ENCODE data around the gene DPP6.

The DPP6 gene

DNA sequence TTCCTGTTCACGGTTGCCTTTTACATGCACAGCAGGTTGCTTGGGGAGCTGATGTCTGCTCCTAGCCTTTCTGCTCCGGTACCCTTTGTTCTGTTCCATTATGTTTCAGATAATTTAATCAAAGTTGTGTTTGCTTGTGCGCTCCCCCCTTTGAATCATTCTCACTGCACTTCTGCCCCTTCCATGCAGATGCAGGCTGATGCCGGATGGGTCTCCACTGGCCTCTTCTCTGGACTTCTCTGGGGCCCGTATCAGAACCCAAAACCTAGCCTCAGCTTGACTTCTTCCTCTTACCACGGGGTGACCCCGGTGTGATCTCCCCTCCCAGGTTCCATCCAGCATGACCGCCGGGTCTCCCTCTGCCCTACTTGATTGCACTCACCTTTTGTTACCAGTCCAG is 272.0 kb downstream of the DPP6 start:
- Histone ChIP-seq H3K27me3 (ENCODE audit: control insufficient read depth in 1 of 2, insufficient read depth in 2 of 2, low read length in 2 of 2) (no peaks in the 10 kb centered on the region), H3K4me1 (ENCODE audit: control insufficient read depth in 1 of 2, insufficient read depth in 2 of 2, low read length in 2 of 2) (no peaks in the 10 kb centered on the region), H3K9ac (ENCODE audit: low read depth in 1 of 2, low read length in 2 of 2) (no peak overlapping the region), H3K27ac (ENCODE audit: low read depth, low read length) (no peak overlapping the region), H3K36me3 (ENCODE audit: control insufficient read depth in 1 of 2, insufficient read depth in 2 of 2, low read length in 2 of 2) (no peaks in the 10 kb centered on the region), H3K4me3 (ENCODE audit: low read depth in 1 of 2, low read length in 2 of 2) (no peak overlapping the region), H3K9me3 (ENCODE audit: control insufficient read depth in 1 of 2, low read length in 2 of 2) (peaks cover 7 to 13% of the 10 kb centered on the region in 2 donors)

DNA sequence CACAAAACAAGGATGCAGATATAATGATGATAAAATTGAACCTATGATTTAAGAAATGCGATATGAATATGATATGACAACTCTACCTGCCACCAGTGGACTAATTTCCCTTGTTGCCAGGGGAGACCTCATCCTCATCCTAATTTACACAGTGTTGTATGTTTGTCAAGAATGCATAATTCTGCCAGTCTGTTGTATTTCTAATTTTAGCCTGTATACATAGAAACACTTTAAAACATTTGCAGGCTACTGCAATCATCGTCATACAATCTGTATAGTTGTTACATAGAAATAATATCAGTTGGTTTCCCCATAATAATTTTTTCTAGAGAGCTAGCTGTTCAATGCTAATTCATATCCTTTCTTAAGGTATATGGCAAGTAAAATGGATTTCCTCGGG is 274.2 kb downstream of the DPP6 start:
- Histone ChIP-seq H3K4me3 (ENCODE audit: low read depth in 1 of 2, low read length in 2 of 2) (no peak overlapping the region), H3K4me1 (ENCODE audit: control insufficient read depth in 1 of 2, insufficient read depth in 2 of 2, low read length in 2 of 2) (no peaks in the 10 kb centered on the region), H3K27me3 (ENCODE audit: control insufficient read depth in 1 of 2, insufficient read depth in 2 of 2, low read length in 2 of 2) (no peaks in the 10 kb centered on the region), H3K36me3 (ENCODE audit: control insufficient read depth in 1 of 2, insufficient read depth in 2 of 2, low read length in 2 of 2) (no peaks in the 10 kb centered on the region), H3K27ac (ENCODE audit: low read depth, low read length) (no peak overlapping the region), H3K9me3 (ENCODE audit: control insufficient read depth in 1 of 2, low read length in 2 of 2) (peaks cover 7 to 16% of the 10 kb centered on the region in 2 donors), H3K9ac (ENCODE audit: low read depth in 1 of 2, low read length in 2 of 2) (no peak overlapping the region)

DNA sequence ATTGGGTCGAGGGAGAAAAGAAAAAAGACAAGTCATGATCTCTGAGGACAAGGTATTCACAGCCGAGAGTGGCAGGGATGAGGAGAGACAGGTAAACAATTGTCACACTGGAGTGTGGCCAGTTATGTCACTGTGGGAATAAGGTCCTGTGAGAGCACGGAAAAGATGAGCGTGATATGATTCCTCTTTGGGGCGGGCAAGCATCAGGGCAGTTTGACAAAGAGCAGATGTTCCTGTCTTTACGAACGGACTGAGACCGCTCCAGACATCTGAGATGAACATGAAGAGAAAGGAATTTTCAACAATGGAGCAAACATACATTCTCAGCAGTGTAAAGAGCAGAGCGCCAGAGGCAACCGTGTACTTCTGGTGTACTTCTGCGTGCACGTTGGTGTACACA is 278.1 kb downstream of the DPP6 start:
- Histone ChIP-seq H3K4me3 (ENCODE audit: low read depth in 1 of 2, low read length in 2 of 2) (no peak overlapping the region), H3K36me3 (ENCODE audit: control insufficient read depth in 1 of 2, insufficient read depth in 2 of 2, low read length in 2 of 2) (no peaks in the 10 kb centered on the region), H3K4me1 (ENCODE audit: control insufficient read depth in 1 of 2, insufficient read depth in 2 of 2, low read length in 2 of 2) (no peaks in the 10 kb centered on the region), H3K27ac (ENCODE audit: low read depth, low read length) (no peak overlapping the region), H3K27me3 (ENCODE audit: control insufficient read depth in 1 of 2, insufficient read depth in 2 of 2, low read length in 2 of 2) (no peaks in the 10 kb centered on the region), H3K9ac (ENCODE audit: low read depth in 1 of 2, low read length in 2 of 2) (no peak overlapping the region), H3K9me3 (ENCODE audit: control insufficient read depth in 1 of 2, low read length in 2 of 2) (peaks cover 7 to 16% of the 10 kb centered on the region in 2 donors)

DNA sequence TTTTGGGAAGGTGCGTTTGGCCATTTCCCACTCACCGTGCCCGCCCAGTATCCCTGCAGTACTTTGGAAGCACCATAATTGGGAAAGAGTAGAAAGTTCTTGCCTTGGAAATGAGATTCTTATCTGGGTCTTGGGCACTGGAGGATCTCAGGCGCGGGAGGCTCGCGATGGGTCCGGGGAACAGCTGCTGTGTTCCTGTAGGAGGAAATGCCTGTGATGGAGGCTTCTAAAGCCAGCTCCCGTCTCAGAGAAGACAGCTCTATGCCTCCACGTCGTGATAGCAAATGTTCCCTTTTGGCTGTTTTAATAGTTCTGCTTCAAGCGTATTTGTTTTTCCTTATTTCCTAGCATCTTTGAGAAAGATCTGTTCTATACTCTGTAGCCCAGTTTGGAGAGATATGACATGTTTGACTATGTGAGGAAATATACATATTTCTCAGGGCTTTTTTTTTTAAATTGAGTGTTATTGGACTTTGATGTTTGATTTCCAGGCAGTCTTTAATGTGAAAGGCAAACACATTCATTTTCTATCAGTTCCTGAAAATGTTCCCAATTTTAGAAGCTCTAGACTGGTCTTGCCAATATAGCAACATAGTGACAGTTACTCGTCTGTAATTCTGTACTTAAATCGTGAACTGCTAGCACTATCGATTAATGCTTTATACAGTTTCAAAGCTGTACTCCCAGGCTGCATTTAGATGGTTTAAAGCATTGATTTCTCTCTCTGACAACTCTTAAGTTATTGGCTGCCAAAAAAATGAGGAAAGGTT is 280.8 kb downstream of the DPP6 start:
- H3K27me3 ChIP-seq (ENCODE audit: control insufficient read depth in 1 of 2, insufficient read depth in 2 of 2, low read length in 2 of 2), result no peaks in the 10 kb centered on the region
- peaks cover 7 to 17% of the 10 kb centered on the region in 2 donors for H3K9me3 ChIP-seq (ENCODE audit: control insufficient read depth in 1 of 2, low read length in 2 of 2)
- H3K9ac ChIP-seq (ENCODE audit: low read depth in 1 of 2, low read length in 2 of 2), result no peak overlapping the region
- H3K4me3 ChIP-seq (ENCODE audit: low read depth in 1 of 2, low read length in 2 of 2), result no peak overlapping the region
- no peak overlapping the region for H3K27ac ChIP-seq (ENCODE audit: low read depth, low read length)
- no peaks in the 10 kb centered on the region for H3K36me3 ChIP-seq (ENCODE audit: control insufficient read depth in 1 of 2, insufficient read depth in 2 of 2, low read length in 2 of 2)
- H3K4me1 ChIP-seq (ENCODE audit: control insufficient read depth in 1 of 2, insufficient read depth in 2 of 2, low read length in 2 of 2), result no peaks in the 10 kb centered on the region

DNA sequence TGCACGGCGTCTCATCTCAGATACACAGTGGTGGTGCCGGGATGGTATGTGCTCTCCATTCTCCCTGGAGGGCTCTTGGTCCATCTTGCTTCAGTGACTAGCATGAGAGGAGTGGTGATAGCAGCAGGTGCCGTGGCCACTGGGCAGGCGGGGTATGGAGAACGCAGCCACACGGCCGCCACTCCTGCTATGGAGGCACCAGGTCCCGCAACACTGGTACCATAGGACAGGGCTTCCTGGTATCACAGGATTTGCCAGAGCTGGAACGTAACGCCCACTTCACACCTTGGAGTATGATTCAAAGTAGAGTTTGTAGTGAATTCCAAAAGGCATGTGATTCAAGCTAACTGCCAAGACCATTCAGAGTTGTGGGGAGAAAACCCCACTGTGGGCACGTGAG is 284.1 kb downstream of the DPP6 start:
- Histone ChIP-seq H3K9ac (ENCODE audit: low read depth in 1 of 2, low read length in 2 of 2) (no peak overlapping the region), H3K27ac (ENCODE audit: low read depth, low read length) (no peak overlapping the region), H3K4me3 (ENCODE audit: low read depth in 1 of 2, low read length in 2 of 2) (no peak overlapping the region), H3K4me1 (ENCODE audit: control insufficient read depth in 1 of 2, insufficient read depth in 2 of 2, low read length in 2 of 2) (no peaks in the 10 kb centered on the region), H3K27me3 (ENCODE audit: control insufficient read depth in 1 of 2, insufficient read depth in 2 of 2, low read length in 2 of 2) (no peaks in the 10 kb centered on the region), H3K36me3 (ENCODE audit: control insufficient read depth in 1 of 2, insufficient read depth in 2 of 2, low read length in 2 of 2) (no peaks in the 10 kb centered on the region), H3K9me3 (ENCODE audit: control insufficient read depth in 1 of 2, low read length in 2 of 2) (peaks cover 0 to 20% of the 10 kb centered on the region in 2 donors)

DNA sequence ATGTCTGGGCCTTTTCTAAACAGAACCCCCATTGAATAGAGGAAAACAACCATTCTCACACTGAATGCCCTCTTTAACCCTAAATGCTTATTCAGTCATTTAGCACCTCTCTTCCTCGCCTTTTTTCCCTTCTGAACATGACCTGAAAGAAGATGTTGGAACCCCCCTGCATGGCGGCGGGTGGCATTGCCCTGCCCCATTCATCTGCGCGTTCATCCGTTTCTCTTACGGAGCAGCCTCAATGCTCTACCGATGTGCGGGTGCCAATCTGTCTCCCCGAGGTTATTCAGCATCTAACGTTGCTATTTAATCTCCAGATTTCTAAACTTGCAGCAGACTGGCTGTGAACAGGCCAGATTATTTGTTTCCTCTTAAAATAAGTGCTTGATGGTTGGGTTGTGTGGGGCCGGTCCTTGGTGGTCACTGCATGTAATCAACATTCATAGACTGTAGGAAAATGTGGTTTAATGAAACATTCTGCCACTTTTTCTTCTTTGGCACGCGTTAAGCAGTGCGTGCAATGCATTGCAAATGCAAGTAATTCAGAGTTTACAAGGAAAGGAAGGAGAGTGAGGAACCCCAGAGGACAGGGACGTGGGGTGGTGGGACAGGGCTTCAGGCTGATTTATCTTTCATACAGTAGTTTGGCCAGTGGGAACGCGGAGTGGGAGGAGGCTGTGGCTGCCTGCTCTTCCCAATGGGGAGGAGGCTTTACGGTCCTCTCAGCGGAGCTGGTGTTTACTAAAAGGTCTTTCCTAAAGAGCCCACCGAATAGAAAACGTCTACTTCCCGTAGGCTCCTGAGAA is 286.7 kb downstream of the DPP6 start:
- no peak overlapping the region for H3K27ac ChIP-seq (ENCODE audit: low read depth, low read length)

DNA sequence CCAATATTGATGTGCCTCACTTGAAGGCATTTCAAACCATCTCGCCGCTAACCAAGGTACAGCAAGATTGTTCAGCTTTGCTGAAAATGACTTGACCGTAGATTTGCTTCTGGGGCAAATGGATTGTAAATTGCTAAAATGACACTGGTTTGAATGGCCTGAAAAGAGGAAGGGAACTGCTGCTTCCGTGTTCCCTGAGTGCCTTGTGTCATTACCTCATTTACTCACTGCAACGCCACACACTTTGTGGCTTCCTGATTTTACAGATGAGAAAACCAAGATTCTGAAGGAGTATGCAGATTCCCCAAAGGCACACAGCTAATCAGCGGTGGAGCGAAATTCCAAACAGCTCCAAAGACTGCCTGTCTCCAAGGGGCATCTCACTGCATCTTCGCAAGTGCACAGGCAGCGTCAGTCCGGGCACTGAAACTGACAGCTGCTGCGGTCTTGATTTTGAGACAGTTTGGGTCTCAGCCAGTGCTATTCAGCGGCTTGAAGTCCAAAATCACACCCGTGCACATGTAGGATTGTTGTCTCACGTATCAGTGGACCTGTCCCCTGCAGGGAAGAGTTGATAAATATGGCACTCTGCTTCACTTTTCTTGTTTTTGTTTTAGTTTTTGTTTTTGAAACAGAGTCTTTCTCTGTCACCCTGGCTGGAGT is 290.9 kb downstream of the DPP6 start:
- Histone ChIP-seq H3K27me3 (ENCODE audit: control insufficient read depth in 1 of 2, insufficient read depth in 2 of 2, low read length in 2 of 2) (no peaks in the 10 kb centered on the region), H3K4me3 (ENCODE audit: low read depth in 1 of 2, low read length in 2 of 2) (no peak overlapping the region), H3K9me3 (ENCODE audit: control insufficient read depth in 1 of 2, low read length in 2 of 2) (peaks cover 12 to 17% of the 10 kb centered on the region in 2 donors), H3K27ac (ENCODE audit: low read depth, low read length) (no peak overlapping the region), H3K9ac (ENCODE audit: low read depth in 1 of 2, low read length in 2 of 2) (no peak overlapping the region), H3K4me1 (ENCODE audit: control insufficient read depth in 1 of 2, insufficient read depth in 2 of 2, low read length in 2 of 2) (no peaks in the 10 kb centered on the region), H3K36me3 (ENCODE audit: control insufficient read depth in 1 of 2, insufficient read depth in 2 of 2, low read length in 2 of 2) (no peaks in the 10 kb centered on the region)

More for the DNA sequence above, 286.7 kb downstream of the DPP6 start:
- Histone ChIP-seq H3K9me3 (ENCODE audit: control insufficient read depth in 1 of 2, low read length in 2 of 2) (peaks cover 0 to 17% of the 10 kb centered on the region in 2 donors), H3K9ac (ENCODE audit: low read depth in 1 of 2, low read length in 2 of 2) (no peak overlapping the region), H3K36me3 (ENCODE audit: control insufficient read depth in 1 of 2, insufficient read depth in 2 of 2, low read length in 2 of 2) (no peaks in the 10 kb centered on the region), H3K4me1 (ENCODE audit: control insufficient read depth in 1 of 2, insufficient read depth in 2 of 2, low read length in 2 of 2) (no peaks in the 10 kb centered on the region), H3K4me3 (ENCODE audit: low read depth in 1 of 2, low read length in 2 of 2) (no peak overlapping the region), H3K27me3 (ENCODE audit: control insufficient read depth in 1 of 2, insufficient read depth in 2 of 2, low read length in 2 of 2) (no peaks in the 10 kb centered on the region)

DNA sequence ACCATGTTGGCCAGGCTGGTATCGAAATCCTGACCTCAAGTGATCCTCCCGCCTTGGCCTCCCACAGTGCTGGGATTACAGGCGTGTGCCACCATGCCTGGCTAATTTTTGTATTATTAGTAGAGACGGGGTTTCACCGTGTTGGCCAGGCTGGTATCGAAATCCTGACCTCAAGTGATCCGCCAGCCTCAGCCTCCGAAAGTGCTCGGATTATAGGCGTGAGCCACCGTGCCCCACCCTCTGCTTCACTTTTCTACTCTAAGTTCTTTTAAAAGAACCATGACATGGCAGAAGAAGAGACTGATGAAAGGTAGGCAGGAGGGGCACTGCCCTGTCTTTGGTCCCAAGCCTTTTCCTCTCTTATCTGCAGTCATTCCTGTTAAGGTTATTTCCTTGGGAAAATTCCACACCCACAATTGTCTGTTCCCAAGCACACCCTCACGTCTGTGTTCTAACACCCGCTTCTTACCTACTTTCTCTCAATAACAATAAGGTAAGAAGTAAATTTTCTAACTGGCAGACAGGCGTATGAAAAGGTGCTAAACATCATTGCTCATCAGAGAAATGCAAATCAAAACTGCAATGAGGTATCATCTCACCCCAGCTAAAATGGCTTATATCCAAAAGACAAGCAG is 291.7 kb downstream of the DPP6 start:
- no peak overlapping the region for H3K4me3 ChIP-seq (ENCODE audit: low read depth in 1 of 2, low read length in 2 of 2)
- no peaks in the 10 kb centered on the region for H3K4me1 ChIP-seq (ENCODE audit: control insufficient read depth in 1 of 2, insufficient read depth in 2 of 2, low read length in 2 of 2)
- H3K27me3 ChIP-seq (ENCODE audit: control insufficient read depth in 1 of 2, insufficient read depth in 2 of 2, low read length in 2 of 2), result no peaks in the 10 kb centered on the region
- no peak overlapping the region for H3K9ac ChIP-seq (ENCODE audit: low read depth in 1 of 2, low read length in 2 of 2)
- H3K9me3 ChIP-seq (ENCODE audit: control insufficient read depth in 1 of 2, low read length in 2 of 2), result peaks cover 12 to 17% of the 10 kb centered on the region in 2 donors
- no peaks in the 10 kb centered on the region for H3K36me3 ChIP-seq (ENCODE audit: control insufficient read depth in 1 of 2, insufficient read depth in 2 of 2, low read length in 2 of 2)
- H3K27ac ChIP-seq (ENCODE audit: low read depth, low read length), result no peak overlapping the region

DNA sequence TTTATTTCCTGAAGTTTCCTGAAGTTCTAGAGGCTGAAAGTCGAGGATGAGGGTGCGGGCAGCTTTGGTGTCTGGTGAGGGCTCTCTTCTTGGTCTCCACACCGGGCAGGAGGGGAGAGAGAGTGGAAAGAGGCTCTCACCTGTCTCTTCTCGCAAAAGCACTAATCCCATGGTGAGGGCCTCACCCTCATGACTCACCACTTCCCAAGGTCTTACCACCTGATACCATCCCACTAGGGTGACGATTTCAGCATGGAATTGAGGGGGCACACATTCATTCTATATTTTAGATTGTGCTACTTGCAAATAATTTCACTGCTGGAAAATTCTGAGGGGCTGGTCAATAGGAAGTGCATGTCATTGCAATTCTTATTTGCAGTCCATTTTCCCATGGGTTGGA is 292.9 kb downstream of the DPP6 start:
- H3K9ac ChIP-seq (ENCODE audit: low read depth in 1 of 2, low read length in 2 of 2), result no peak overlapping the region
- no peaks in the 10 kb centered on the region for H3K4me1 ChIP-seq (ENCODE audit: control insufficient read depth in 1 of 2, insufficient read depth in 2 of 2, low read length in 2 of 2)
- H3K27me3 ChIP-seq (ENCODE audit: control insufficient read depth in 1 of 2, insufficient read depth in 2 of 2, low read length in 2 of 2), result no peaks in the 10 kb centered on the region
- no peaks in the 10 kb centered on the region for H3K36me3 ChIP-seq (ENCODE audit: control insufficient read depth in 1 of 2, insufficient read depth in 2 of 2, low read length in 2 of 2)
- no peak overlapping the region for H3K27ac ChIP-seq (ENCODE audit: low read depth, low read length)
- H3K9me3 ChIP-seq (ENCODE audit: control insufficient read depth in 1 of 2, low read length in 2 of 2), result peaks cover 13 to 20% of the 10 kb centered on the region in 2 donors
- H3K4me3 ChIP-seq (ENCODE audit: low read depth in 1 of 2, low read length in 2 of 2), result no peak overlapping the region
